CD8-positive, alpha-beta memory T cell (primary cell): ENCODE data around the gene PARD3. TPM values are rescaled to one million over a fixed set of nuclear protein-coding genes. Genes with fewer than 3 reads are reported as not detected.
"Not testable (repeated sequence)": the region's sequence is repeated elsewhere in the genome, so short reads cannot be mapped to it uniquely, and the experiment has no call there.

ENCODE experiments used
- CTCF ChIA-PET: fragments of 350-600 bp; sonication (Branson Sonifier 250); formaldehyde crosslinking; loops from one replicate; lab custom pipeline; 2021; ENCODE audit warnings: antibody characterized with exemption; lab: Charles Lee
- POLR2A ChIA-PET: fragments of 350-600 bp; sonication (Branson Sonifier 250); formaldehyde crosslinking; loops from one replicate; lab custom pipeline; 2021; ENCODE audit warnings: antibody characterized with exemption; lab: Charles Lee
- DNase-seq, 5 donors: peaks; one replicate each; pipeline versions ENCODE4 v3.0.0 to v3.0.0-alpha.2; 2020 to 2022; ENCODE audit warnings: mixed read lengths in 1 of 5
- H3K27ac ChIP-seq: one replicate; pipeline ENCODE4 v1.7.0; 2013; ENCODE audit warnings: low read depth, mild to moderate bottlenecking, low read length, moderate library complexity
- H3K27me3 ChIP-seq: 2 replicates; pipeline ENCODE4 v1.7.0; 2013; ENCODE audit warnings: low read length, mild to moderate bottlenecking; ENCODE audit not compliant: insufficient read depth, poor library complexity, severe bottlenecking
- H3K36me3 ChIP-seq: 2 replicates; pipeline ENCODE4 v1.7.0; 2013; ENCODE audit warnings: mild to moderate bottlenecking, low read length, moderate library complexity; ENCODE audit not compliant: insufficient read depth
- H3K4me1 ChIP-seq: 2 replicates; pipeline ENCODE4 v1.7.0; 2013; ENCODE audit warnings: mild to moderate bottlenecking, low read length, moderate library complexity; ENCODE audit not compliant: insufficient read depth
- H3K4me3 ChIP-seq: 2 replicates; pipeline ENCODE4 v1.7.0; 2013; ENCODE audit warnings: mild to moderate bottlenecking, low read length
- H3K9me3 ChIP-seq: 2 replicates; pipeline ENCODE4 v1.7.0; 2013; ENCODE audit warnings: mild to moderate bottlenecking, low read length
- H3K27ac Mint-ChIP-seq, 8 donors: one replicate each; pipeline ENCODE4 v1.8.0; 2020 to 2021; ENCODE audit warnings: mixed read lengths in 8 of 8, mild to moderate bottlenecking in 6 of 8, inconsistent platforms in 3 of 8, moderate library complexity in 3 of 8
- H3K27me3 Mint-ChIP-seq, 2 donors: one replicate each; pipeline ENCODE4 v1.8.0; 2020 to 2021; ENCODE audit warnings: mixed read lengths in 2 of 2, mild to moderate bottlenecking in 1 of 2, moderate library complexity in 1 of 2
- H3K36me3 Mint-ChIP-seq, 3 donors: one replicate each; pipeline ENCODE4 v1.8.0; 2020 to 2021; ENCODE audit warnings: mixed read lengths in 3 of 3, inconsistent platforms in 1 of 3, mild to moderate bottlenecking in 1 of 3
- H3K4me1 Mint-ChIP-seq, 3 donors: one replicate each; pipeline ENCODE4 v1.8.0; 2020 to 2021; ENCODE audit warnings: mixed read lengths in 3 of 3, inconsistent platforms in 1 of 3, mild to moderate bottlenecking in 1 of 3
- H3K4me3 Mint-ChIP-seq, 7 donors: one replicate each; pipeline ENCODE4 v1.8.0; 2020 to 2021; ENCODE audit warnings: mixed read lengths in 7 of 7, mild to moderate bottlenecking in 6 of 7, moderate library complexity in 4 of 7, inconsistent platforms in 2 of 7
- H3K9me3 Mint-ChIP-seq, 5 donors: one replicate each; pipeline ENCODE4 v1.8.0; 2020 to 2022; ENCODE audit warnings: mixed read lengths in 5 of 5, mild to moderate bottlenecking in 3 of 5, moderate library complexity in 2 of 5, inconsistent platforms in 1 of 5
- polyA plus RNA-seq: library from polyadenylated mRNA; unstranded; fragments of 300-500 nt; fragmentation: Illumina TruSeq; gene quantifications from one replicate; pipeline ENCODE4 v1.2.3, GENCODE V29; 2021
- total RNA-seq, 2 experiments: library from RNA; stranded (reverse); gene quantifications; one replicate each; pipeline ENCODE4 v1.2.3, GENCODE V29; 2021

The PARD3 gene
- total and polyA plus RNA-seq, 3 experiments from 2014 or later: 0.27 to 0.46 TPM; not detected in 1

DNA sequence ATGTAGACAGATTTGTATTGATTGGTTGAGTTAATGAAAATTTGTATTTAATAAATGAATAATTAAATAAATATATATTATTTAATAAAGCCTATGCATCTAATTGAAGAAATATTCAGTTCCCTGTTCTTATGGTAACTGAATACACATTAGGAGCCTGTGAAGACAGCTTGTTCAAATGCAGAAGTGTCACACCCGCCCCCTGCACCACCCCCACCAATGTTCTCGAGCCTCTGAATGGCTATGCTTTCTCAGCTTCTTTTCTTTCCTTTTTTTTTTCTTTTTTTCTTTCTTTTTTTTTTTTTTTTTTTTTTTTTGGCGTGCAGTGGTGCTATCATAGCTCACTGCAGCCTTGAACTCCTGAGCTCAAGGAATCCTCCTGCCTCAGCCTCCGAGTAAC is 38.3 kb upstream of the PARD3 start:
- Mint-ChIP-seq H3K9me3 (peaks cover 0 to 1% (median 0%) of the 10 kb centered on the region in 5 donors), H3K27ac (no peak overlapping the region), H3K4me3 (no peak overlapping the region), H3K27me3 (peaks cover under 1 to 9% of the 10 kb centered on the region in 2 donors), H3K36me3 (no peaks in the 10 kb centered on the region), H3K4me1 (no peaks in the 10 kb centered on the region)
- POLR2A ChIA-PET: no interaction called here
- Histone ChIP-seq H3K27ac (no peak overlapping the region), H3K9me3 (no peaks in the 10 kb centered on the region), H3K27me3 (no peaks in the 10 kb centered on the region), H3K4me3 (no peak overlapping the region), H3K36me3 (no peaks in the 10 kb centered on the region), H3K4me1 (no peaks in the 10 kb centered on the region)
- CTCF ChIA-PET: no interaction called here
- DNase-seq: no peak

DNA sequence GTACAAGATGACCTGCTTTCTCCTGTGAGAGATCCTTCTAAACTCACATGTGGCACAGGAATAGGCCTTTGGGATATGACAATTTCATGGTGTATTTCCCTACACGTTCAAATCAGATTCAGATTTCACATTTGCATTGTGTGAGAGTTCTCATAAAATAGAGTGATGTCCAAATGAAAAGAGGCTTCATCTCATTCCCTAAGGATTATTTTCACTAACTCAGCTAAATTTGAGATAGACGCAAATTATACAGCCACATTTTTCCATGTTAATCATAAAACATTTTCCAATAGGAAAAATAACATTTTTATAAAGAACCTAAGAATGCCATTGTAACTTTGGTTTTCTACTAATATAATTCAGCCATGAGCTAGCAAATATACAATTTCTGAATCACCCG is 35.5 kb upstream of the PARD3 start:
- H3K4me1 Mint-ChIP-seq: no peaks in the 10 kb centered on the region
- no peaks in the 10 kb centered on the region for H3K36me3 ChIP-seq
- H3K36me3 Mint-ChIP-seq: no peaks in the 10 kb centered on the region
- no peak overlapping the region for H3K4me3 Mint-ChIP-seq
- no peak for DNase-seq
- POLR2A ChIA-PET: no interaction called here
- no peaks in the 10 kb centered on the region for H3K9me3 ChIP-seq
- no peaks in the 10 kb centered on the region for H3K27me3 ChIP-seq
- CTCF ChIA-PET: no interaction called here
- H3K27me3 Mint-ChIP-seq: peaks cover 0 to 2% of the 10 kb centered on the region in 2 donors
- no peaks in the 10 kb centered on the region for H3K4me1 ChIP-seq
- H3K27ac ChIP-seq: no peak overlapping the region
- no peak overlapping the region for H3K27ac Mint-ChIP-seq
- no peak overlapping the region for H3K4me3 ChIP-seq
- H3K9me3 Mint-ChIP-seq: peaks cover 0 to 1% (median 0%) of the 10 kb centered on the region in 5 donors

DNA sequence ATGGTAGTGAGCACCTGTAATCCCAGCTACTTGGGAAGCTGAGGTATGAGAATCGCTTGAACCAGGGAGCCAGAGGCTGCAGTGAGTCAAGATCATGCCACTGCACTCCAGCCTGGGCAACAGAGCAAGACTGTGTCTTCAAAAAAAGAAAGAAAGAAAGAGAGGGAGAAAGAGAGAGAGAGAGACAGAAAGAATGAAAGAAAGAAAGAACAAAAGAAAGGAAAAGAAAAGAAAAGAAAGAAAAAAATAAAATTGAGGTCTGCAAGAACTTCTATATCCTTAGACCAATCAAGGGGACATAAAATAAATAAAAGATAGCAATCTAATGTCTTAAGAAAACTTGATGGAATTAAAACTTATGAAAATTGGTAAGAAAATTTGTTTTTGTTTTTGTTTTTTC is 34.9 kb upstream of the PARD3 start:
- no peaks in the 10 kb centered on the region for H3K27me3 ChIP-seq
- H3K27ac ChIP-seq: no peak overlapping the region
- no peaks in the 10 kb centered on the region for H3K4me1 Mint-ChIP-seq
- no peaks in the 10 kb centered on the region for H3K36me3 ChIP-seq
- DNase-seq: no peak
- ChIA-PET CTCF (no interaction called here), POLR2A (no interaction called here)
- H3K27ac Mint-ChIP-seq: no peak overlapping the region
- H3K9me3 ChIP-seq: no peaks in the 10 kb centered on the region
- no peak overlapping the region for H3K4me3 ChIP-seq
- H3K36me3 Mint-ChIP-seq: no peaks in the 10 kb centered on the region
- no peaks in the 10 kb centered on the region for H3K4me1 ChIP-seq
- H3K27me3 Mint-ChIP-seq: peaks cover 0 to 2% of the 10 kb centered on the region in 2 donors
- no peak overlapping the region for H3K4me3 Mint-ChIP-seq
- H3K9me3 Mint-ChIP-seq: peaks cover 0 to 1% (median 0%) of the 10 kb centered on the region in 5 donors

DNA sequence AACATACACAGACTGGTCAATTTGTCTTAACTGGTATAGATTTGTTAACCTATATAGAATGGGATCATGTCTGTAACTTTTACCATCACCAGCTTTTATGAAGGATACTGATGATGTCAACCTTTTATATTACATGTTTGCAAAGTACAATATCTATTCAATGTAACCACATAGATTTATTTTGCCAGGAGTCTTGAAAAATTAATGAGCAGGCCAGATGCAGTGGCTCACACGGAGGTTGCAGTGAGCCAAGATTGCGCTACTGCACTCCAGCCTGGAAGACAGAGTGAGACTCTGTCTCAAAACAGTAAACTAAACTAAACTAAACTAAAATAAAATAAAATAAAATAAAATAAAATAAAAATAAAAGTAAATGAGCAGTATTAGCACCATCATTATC is 30.0 kb upstream of the PARD3 start:
- POLR2A ChIA-PET: no interaction called here
- Histone ChIP-seq H3K9me3 (no peaks in the 10 kb centered on the region), H3K36me3 (no peaks in the 10 kb centered on the region), H3K4me3 (no peak overlapping the region), H3K4me1 (no peaks in the 10 kb centered on the region), H3K27me3 (no peaks in the 10 kb centered on the region), H3K27ac (no peak overlapping the region)
- CTCF ChIA-PET: no interaction called here
- H3K9me3 Mint-ChIP-seq: peaks cover 0 to 6% (median 0%) of the 10 kb centered on the region in 5 donors
- no peaks in the 10 kb centered on the region for H3K36me3 Mint-ChIP-seq
- no peak for DNase-seq
- peaks cover 2 to 7% of the 10 kb centered on the region in 2 donors for H3K27me3 Mint-ChIP-seq
- H3K27ac Mint-ChIP-seq: no peak overlapping the region
- no peak overlapping the region for H3K4me3 Mint-ChIP-seq
- no peaks in the 10 kb centered on the region for H3K4me1 Mint-ChIP-seq

DNA sequence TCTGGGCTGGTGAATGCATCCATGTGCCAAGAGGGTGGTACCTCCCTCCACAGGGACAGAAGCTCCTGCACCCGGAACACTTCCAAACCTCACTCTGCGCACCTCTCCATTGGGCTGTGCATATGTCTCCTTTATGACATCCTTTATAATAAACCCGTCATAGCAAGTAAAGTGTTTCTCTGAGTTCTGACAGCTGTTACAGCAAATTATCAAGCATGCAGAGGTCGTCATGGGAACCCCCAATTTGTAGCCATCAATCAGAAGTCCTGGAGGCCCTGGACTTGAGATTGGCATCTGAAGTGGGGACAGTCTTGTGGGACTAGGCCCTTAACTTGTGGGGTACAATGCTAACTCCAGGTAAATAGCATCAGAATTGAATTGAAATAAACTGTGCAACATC is 29.4 kb upstream of the PARD3 start:
- H3K36me3 ChIP-seq: no peaks in the 10 kb centered on the region
- no peak overlapping the region for H3K27ac Mint-ChIP-seq
- no peak for DNase-seq
- no peak overlapping the region for H3K27ac ChIP-seq
- no peaks in the 10 kb centered on the region for H3K4me1 ChIP-seq
- H3K36me3 Mint-ChIP-seq: no peaks in the 10 kb centered on the region
- H3K4me3 Mint-ChIP-seq: no peak overlapping the region
- ChIA-PET CTCF (no interaction called here), POLR2A (no interaction called here)
- no peaks in the 10 kb centered on the region for H3K9me3 ChIP-seq
- H3K27me3 Mint-ChIP-seq: peaks cover 2 to 7% of the 10 kb centered on the region in 2 donors
- no peaks in the 10 kb centered on the region for H3K27me3 ChIP-seq
- H3K4me3 ChIP-seq: no peak overlapping the region
- peaks cover 0 to 6% (median 0%) of the 10 kb centered on the region in 5 donors for H3K9me3 Mint-ChIP-seq
- no peaks in the 10 kb centered on the region for H3K4me1 Mint-ChIP-seq

DNA sequence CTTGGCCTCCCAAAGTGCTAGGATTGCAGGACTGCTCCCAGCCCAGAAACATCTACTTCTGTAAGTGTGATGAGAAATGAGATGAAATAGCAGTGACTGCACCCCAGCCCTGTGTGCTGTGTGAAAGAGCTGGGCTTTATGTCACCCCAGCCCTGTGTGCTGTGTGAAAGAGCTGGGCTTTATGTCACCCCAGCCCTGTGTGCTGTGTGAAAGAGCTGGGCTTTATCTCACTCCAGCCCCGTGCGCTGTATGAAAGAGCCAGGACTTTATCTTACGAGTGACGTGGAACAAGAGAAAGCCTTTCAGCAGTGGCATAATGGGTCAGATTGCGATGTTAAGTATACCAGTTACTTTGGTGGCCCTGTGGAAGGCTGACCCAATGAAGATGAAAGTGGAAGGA is 28.4 kb upstream of the PARD3 start:
- DNase-seq, CTCF ChIA-PET, H3K27me3 Mint-ChIP-seq, H3K4me3 ChIP-seq, H3K9me3 Mint-ChIP-seq, H3K4me1 Mint-ChIP-seq, POLR2A ChIA-PET, H3K27ac ChIP-seq, H3K4me3 Mint-ChIP-seq, H3K27ac Mint-ChIP-seq, H3K27me3 ChIP-seq, H3K36me3 Mint-ChIP-seq, H3K36me3 ChIP-seq, H3K9me3 ChIP-seq, H3K4me1 ChIP-seq: not testable (repeated sequence)

DNA sequence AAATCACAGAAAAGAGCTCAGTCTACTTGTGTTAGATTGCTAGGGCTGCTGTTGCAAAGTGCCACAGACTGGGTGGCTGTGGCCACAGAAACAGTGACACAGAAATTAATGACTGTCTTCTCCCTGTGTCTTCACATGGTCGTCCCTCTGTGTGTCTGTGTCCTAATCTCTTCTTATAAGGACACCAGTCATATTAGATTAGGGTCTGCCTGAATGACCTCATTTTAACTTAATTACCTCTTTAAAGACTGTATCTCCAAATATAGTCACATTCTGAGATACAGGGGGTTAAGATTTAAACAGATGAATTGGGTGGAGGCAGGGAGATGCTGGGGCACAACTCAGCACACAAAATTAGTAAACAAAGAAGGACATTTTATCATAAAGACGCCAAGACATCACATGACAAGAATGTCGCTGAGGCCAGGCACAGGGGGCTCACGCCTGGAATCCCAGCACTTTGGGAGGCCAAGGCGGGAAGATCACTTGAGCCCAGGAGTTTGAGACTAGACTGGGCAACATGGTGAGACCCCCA is 23.3 kb upstream of the PARD3 start:
- Histone ChIP-seq H3K27me3 (no peaks in the 10 kb centered on the region), H3K4me3 (no peak overlapping the region), H3K27ac (no peak overlapping the region), H3K4me1 (no peaks in the 10 kb centered on the region), H3K9me3 (no peaks in the 10 kb centered on the region), H3K36me3 (no peaks in the 10 kb centered on the region)
- no peaks in the 10 kb centered on the region for H3K36me3 Mint-ChIP-seq
- CTCF ChIA-PET: no interaction called here
- H3K27ac Mint-ChIP-seq: no peak overlapping the region
- no peak overlapping the region for H3K4me3 Mint-ChIP-seq
- H3K27me3 Mint-ChIP-seq: peaks cover 0 to 7% of the 10 kb centered on the region in 2 donors
- peaks cover 0 to under 1% (median 0%) of the 10 kb centered on the region in 5 donors for H3K9me3 Mint-ChIP-seq
- POLR2A ChIA-PET: no interaction called here
- DNase-seq: no peak
- H3K4me1 Mint-ChIP-seq: no peaks in the 10 kb centered on the region

DNA sequence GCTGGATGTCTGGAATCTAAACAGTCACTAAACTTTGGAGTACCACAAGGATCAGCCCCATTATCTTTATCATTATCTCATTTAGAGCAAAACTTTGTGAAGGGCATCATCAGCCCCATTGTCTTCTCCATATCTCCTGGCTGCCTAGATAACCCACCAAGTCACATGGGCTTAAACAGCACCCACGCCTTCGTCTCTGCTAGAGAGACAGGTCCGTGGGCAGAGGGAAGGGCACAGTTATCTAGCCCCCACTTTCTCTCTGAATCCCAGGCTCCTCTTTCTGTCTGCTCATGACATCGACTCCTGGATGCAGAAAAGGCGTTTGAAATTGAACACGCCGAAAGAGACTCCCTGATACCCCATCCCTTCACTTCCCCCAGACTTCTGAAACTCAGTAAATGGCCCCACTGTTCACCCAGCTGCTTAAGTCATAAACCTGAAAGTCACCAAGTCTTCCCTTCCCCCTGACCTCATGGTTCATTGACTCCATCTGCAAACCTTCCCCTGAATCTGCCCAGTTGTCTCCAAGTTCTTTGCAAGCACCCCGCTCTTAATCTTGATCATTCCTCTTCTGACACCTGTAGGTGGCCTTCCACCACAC is 20.9 kb upstream of the PARD3 start:
- no peak overlapping the region for H3K4me3 Mint-ChIP-seq
- H3K4me3 ChIP-seq: no peak overlapping the region
- no peaks in the 10 kb centered on the region for H3K9me3 ChIP-seq
- H3K36me3 ChIP-seq: no peaks in the 10 kb centered on the region
- no peaks in the 10 kb centered on the region for H3K9me3 Mint-ChIP-seq
- ChIA-PET POLR2A (no interaction called here), CTCF (no interaction called here)
- no peak for DNase-seq
- H3K27me3 Mint-ChIP-seq: no peaks in the 10 kb centered on the region
- H3K27me3 ChIP-seq: no peaks in the 10 kb centered on the region
- H3K36me3 Mint-ChIP-seq: no peaks in the 10 kb centered on the region
- no peaks in the 10 kb centered on the region for H3K4me1 ChIP-seq
- no peak overlapping the region for H3K27ac Mint-ChIP-seq
- no peak overlapping the region for H3K27ac ChIP-seq
- H3K4me1 Mint-ChIP-seq: no peaks in the 10 kb centered on the region
